Endothelial cell of umbilical vein (primary cell): ENCODE results near the gene ZNF366. TPM values are rescaled to one million over a fixed set of nuclear protein-coding genes. Genes with fewer than 3 reads are reported as not detected.

Experiments
- BruUV-seq: library from RNA; stranded (reverse); fragments of 400-500 nt; replicated peaks from 2 replicates; lab custom pipeline; 2021; lab: Mats Ljungman, UMichigan
- CTCF ChIA-PET: fragments of 300-600, 350-600 bp; sonication (Branson Sonifier 250); formaldehyde crosslinking; loops from one replicate; lab custom pipeline; 2021; ENCODE audit warnings: antibody characterized with exemption, inconsistent platforms; lab: Charles Lee
- POLR2A ChIA-PET: fragments of 300-600, 350-600 bp; sonication (Branson Sonifier 250); formaldehyde crosslinking; loops from one replicate; lab custom pipeline; 2021; ENCODE audit warnings: antibody characterized with exemption, inconsistent platforms; lab: Charles Lee
- DNase-seq: peaks from one replicate; pipeline ENCODE4 v3.0.0-alpha.2; 2011; ENCODE audit warnings: low read depth, low spot score
- FAIRE-seq: peaks from 2 replicates; lab custom pipeline; 2011; peaks lifted over from hg19 to GRCh38; lab: Jason Lieb, UNC
- H2AFZ ChIP-seq: 2 replicates; pipeline ENCODE4 v1.6.0; 2012; ENCODE audit warnings: low read depth, low read length, control low read depth, inconsistent platforms
- H3K27ac ChIP-seq: 2 replicates; pipeline ENCODE4 v1.5.1; 2011; ENCODE audit warnings: low read depth, mild to moderate bottlenecking, control low read depth, low read length, moderate library complexity; ENCODE audit not compliant: insufficient read depth
- H3K27me3 ChIP-seq, 2 experiments: 2 replicates each; pipeline versions ENCODE4 v1.6.0 to v1.6.1; 2011; ENCODE audit warnings: low read length in 2 of 2, mixed read lengths in 1 of 2; ENCODE audit not compliant: control insufficient read depth in 2 of 2, insufficient read depth in 2 of 2
- H3K36me3 ChIP-seq, 2 experiments: 2 replicates in 1 of 2; 3 replicates in 1 of 2; pipeline ENCODE4 v1.5.1; 2011; ENCODE audit warnings: low read length in 2 of 2, mild to moderate bottlenecking in 1 of 2, moderate library complexity in 1 of 2; ENCODE audit not compliant: control insufficient read depth in 2 of 2, insufficient read depth in 2 of 2; ENCODE audit errors: extremely low read depth in 1 of 2
- H3K4me1 ChIP-seq: 3 replicates; pipeline ENCODE4 v1.5.1; 2011; ENCODE audit warnings: mild to moderate bottlenecking, low read length; ENCODE audit not compliant: control insufficient read depth, insufficient read depth; ENCODE audit errors: extremely low read depth
- H3K4me2 ChIP-seq: 2 replicates; pipeline ENCODE4 v1.6.1; 2011; ENCODE audit warnings: low read length, control low read depth, mixed read lengths; ENCODE audit not compliant: insufficient read depth
- H3K4me3 ChIP-seq, 3 experiments: fragments of 200-600 bp in 1 of 3; sonication (generic), shearing (Covaris generic) in 1 of 3; replicated peaks in 1 of 3; 2 replicates each; pipeline ENCODE4 v1.5.1; 2011 to 2016; ENCODE audit warnings: control low read depth in 3 of 3, low read length in 3 of 3, mild to moderate bottlenecking in 2 of 3, inconsistent platforms in 1 of 3, low read depth in 1 of 3, moderate library complexity in 1 of 3; ENCODE audit not compliant: insufficient read depth in 1 of 3
- H3K79me2 ChIP-seq: 2 replicates; pipeline ENCODE4 v1.6.0; 2012; ENCODE audit warnings: low read length, inconsistent platforms; ENCODE audit not compliant: control insufficient read depth, insufficient read depth
- H3K9ac ChIP-seq: replicated peaks from 2 replicates; pipeline ENCODE3; 2011; ENCODE audit warnings: low read length, control low read depth; ENCODE audit not compliant: insufficient read depth; ENCODE audit errors: extremely low read depth
- H3K9me1 ChIP-seq: replicated peaks from 3 replicates; pipeline ENCODE4 v1.6.0; 2011; ENCODE audit warnings: mild to moderate bottlenecking, low read length; ENCODE audit not compliant: control insufficient read depth, insufficient read depth; ENCODE audit errors: extremely low read depth
- H3K9me3 ChIP-seq: replicated peaks from 2 replicates; pipeline ENCODE4 v1.5.1; 2012; ENCODE audit warnings: low read length, inconsistent platforms; ENCODE audit not compliant: control insufficient read depth, insufficient read depth
- H4K20me1 ChIP-seq: replicated peaks from 2 replicates; pipeline ENCODE3; 2011; ENCODE audit warnings: mild to moderate bottlenecking, low read length; ENCODE audit not compliant: control insufficient read depth, insufficient read depth; ENCODE audit errors: extremely low read depth
- CTCF ChIP-seq, 2 donors: IDR thresholded peaks; 1 replicate in 1 of 2; 2 replicates in 1 of 2; pipeline ENCODE4 v1.5.1; 2011; ENCODE audit warnings: low read length in 2 of 2, mild to moderate bottlenecking in 2 of 2, moderate library complexity in 2 of 2, control low read depth in 1 of 2, inconsistent platforms in 1 of 2, low read depth in 1 of 2; ENCODE audit not compliant: insufficient read depth in 1 of 2; ENCODE audit errors: extremely low read depth in 1 of 2
- EZH2 ChIP-seq: IDR thresholded peaks from 2 replicates; pipeline ENCODE4 v1.6.1; 2012; ENCODE audit warnings: borderline replicate concordance, low read depth, mild to moderate bottlenecking, moderate library complexity, low read length, inconsistent platforms; ENCODE audit not compliant: severe bottlenecking
- FOS ChIP-seq: IDR thresholded peaks from 2 replicates; pipeline ENCODE4 v1.6.1; 2011; ENCODE audit warnings: mild to moderate bottlenecking, low read length, moderate library complexity, borderline replicate concordance; ENCODE audit not compliant: insufficient read depth
- GATA2 ChIP-seq: IDR thresholded peaks from 2 replicates; pipeline ENCODE4 v1.7.0; 2011; ENCODE audit warnings: low read depth, mild to moderate bottlenecking, moderate library complexity, mixed read lengths, low read length; ENCODE audit not compliant: insufficient read length, insufficient read depth
- JUN ChIP-seq: IDR thresholded peaks from 2 replicates; pipeline ENCODE4 v1.6.1; 2011; ENCODE audit warnings: borderline replicate concordance, low read depth; ENCODE audit not compliant: insufficient read length, insufficient read depth
- MAX ChIP-seq: IDR thresholded peaks from 2 replicates; pipeline ENCODE4 v1.6.1; 2011; ENCODE audit not compliant: insufficient read depth, insufficient read length
- POLR2AphosphoS5 ChIP-seq: IDR thresholded peaks from 2 replicates; pipeline ENCODE4 v1.6.1; 2012; ENCODE audit warnings: low read depth, mild to moderate bottlenecking, control low read depth, low read length, moderate library complexity; ENCODE audit not compliant: insufficient read depth
- dilution Hi-C: fragments of 300-500 bp; cut with MboI; formaldehyde crosslinking; loops from one replicate; pipeline ENCODE4 v1.15.0; 2019; ENCODE audit warnings: low sequenced_read_pairs; ENCODE audit not compliant: extremely low pct_ligation_motif_present
- intact Hi-C: fragments of 100-400 bp; cut with micrococcal nuclease; formaldehyde crosslinking; loops from one replicate; pipeline ENCODE4 v1.10.0; 2022
- polyA plus RNA-seq, 4 experiments: library from polyadenylated mRNA; depleted of rRNA in 3 of 4; stranded (reverse) in 3 of 4; unstranded in 1 of 4; fragments of >200 nt; gene quantifications; 2 replicates each; pipeline versions ENCODE4 v1.2.1 to v1.2.3, GENCODE V29; 2011 to 2012; ENCODE audit warnings: missing spikeins in 1 of 4
- total RNA-seq: library from RNA; stranded (reverse); gene quantifications from 2 replicates; pipeline ENCODE4 v1.2.3, GENCODE V29; 2021

ZNF366 gene
- total and polyA plus RNA-seq, 2 donors (not counting 3 experiments of a cell fraction or from before 2014, with no cell fraction given), result 1.3 to 4.1 TPM

GRCh38 chr5:72478684-72479083, 28.5 kb downstream of the ZNF366 start:
- H3K4me2 ChIP-seq, result no peak overlapping the region
- H3K9me3 ChIP-seq, result no peaks in the 10 kb centered on the region
- peaks cover 25% of the 10 kb centered on the region for H3K4me1 ChIP-seq
- ChIA-PET CTCF (interaction anchor here (0.8 to 1.4 kb wide), 3 partner anchors 10 to 50 kb away, joined by 3 read pairs; no protein-coding TSS in a partner anchor), POLR2A (no interaction called here)
- BruUV-seq, result no TSS peak
- H3K9me1 ChIP-seq, result no peaks in the 10 kb centered on the region
- no peak overlapping the region for H3K27ac ChIP-seq
- TF ChIP-seq JUN (no peak), EZH2 (no peak), GATA2 (no peak), FOS (no peak), CTCF (IDR thresholded peaks at IDR 0.05; ENCODE audit: extremely low read depth in 1 of 2, insufficient read depth in 1 of 2, low read depth in 1 of 2, low read length in 2 of 2) (no peak), MAX (no peak), POLR2AphosphoS5 (no peak)
- intact Hi-C loops (no loop called here), dilution Hi-C loops (no loop called here)
- no peak overlapping the region for H2AFZ ChIP-seq
- DNase-seq, result peak; percentile 16
- no peaks in the 10 kb centered on the region for H4K20me1 ChIP-seq
- H3K36me3 ChIP-seq, result no peaks in the 10 kb centered on the region
- no peak for FAIRE-seq
- H3K79me2 ChIP-seq, result no peaks in the 10 kb centered on the region
- no peak overlapping the region for H3K4me3 ChIP-seq
- H3K27me3 ChIP-seq, result no peaks in the 10 kb centered on the region
- H3K9ac ChIP-seq, result no peak overlapping the region
